AG09309 (cell line): ENCODE results near the gene SATB1.

Experiments used
- DNase-seq: peaks from one replicate; pipeline ENCODE4 v3.0.0-alpha.2; 2010; ENCODE audit warnings: low read depth
- H3K4me3 ChIP-seq: 2 replicates; pipeline ENCODE4 v1.5.1; 2011; ENCODE audit warnings: mild to moderate bottlenecking, low read depth, low read length, moderate library complexity; ENCODE audit not compliant: control insufficient read depth
- TF ChIP-seq, protein P1 (sequence below): IDR thresholded peaks from 2 replicates; pipeline ENCODE4 v1.5.1; 2011; ENCODE audit warnings: mild to moderate bottlenecking, low read depth, low read length, inconsistent platforms; ENCODE audit not compliant: insufficient read depth, control insufficient read depth; ENCODE audit errors: missing control alignments

The SATB1 gene

DNA sequence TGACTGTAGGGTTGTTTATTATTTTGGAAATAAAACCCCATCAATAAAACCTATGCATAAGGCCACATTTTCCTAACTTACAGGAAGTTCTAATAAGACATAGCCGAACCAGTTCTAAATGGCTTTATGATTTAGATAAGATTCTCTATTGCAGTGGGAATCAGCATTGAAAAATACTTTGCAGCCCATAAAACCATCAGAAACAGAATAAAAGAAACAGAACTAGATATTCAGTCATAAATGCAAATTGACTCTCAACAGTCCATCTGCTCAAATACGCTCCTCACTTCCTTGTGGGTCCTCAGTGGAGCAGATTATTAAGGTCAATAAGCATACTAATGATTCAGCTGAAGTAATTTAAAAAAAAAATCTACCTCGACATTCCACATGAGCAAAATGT lies 8.8 kb downstream of the SATB1 start:
- TF ChIP-seq, protein P1, sequence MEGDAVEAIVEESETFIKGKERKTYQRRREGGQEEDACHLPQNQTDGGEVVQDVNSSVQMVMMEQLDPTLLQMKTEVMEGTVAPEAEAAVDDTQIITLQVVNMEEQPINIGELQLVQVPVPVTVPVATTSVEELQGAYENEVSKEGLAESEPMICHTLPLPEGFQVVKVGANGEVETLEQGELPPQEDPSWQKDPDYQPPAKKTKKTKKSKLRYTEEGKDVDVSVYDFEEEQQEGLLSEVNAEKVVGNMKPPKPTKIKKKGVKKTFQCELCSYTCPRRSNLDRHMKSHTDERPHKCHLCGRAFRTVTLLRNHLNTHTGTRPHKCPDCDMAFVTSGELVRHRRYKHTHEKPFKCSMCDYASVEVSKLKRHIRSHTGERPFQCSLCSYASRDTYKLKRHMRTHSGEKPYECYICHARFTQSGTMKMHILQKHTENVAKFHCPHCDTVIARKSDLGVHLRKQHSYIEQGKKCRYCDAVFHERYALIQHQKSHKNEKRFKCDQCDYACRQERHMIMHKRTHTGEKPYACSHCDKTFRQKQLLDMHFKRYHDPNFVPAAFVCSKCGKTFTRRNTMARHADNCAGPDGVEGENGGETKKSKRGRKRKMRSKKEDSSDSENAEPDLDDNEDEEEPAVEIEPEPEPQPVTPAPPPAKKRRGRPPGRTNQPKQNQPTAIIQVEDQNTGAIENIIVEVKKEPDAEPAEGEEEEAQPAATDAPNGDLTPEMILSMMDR, result no peak
- DNase-seq, result no peak
- no peak overlapping the region for H3K4me3 ChIP-seq

DNA sequence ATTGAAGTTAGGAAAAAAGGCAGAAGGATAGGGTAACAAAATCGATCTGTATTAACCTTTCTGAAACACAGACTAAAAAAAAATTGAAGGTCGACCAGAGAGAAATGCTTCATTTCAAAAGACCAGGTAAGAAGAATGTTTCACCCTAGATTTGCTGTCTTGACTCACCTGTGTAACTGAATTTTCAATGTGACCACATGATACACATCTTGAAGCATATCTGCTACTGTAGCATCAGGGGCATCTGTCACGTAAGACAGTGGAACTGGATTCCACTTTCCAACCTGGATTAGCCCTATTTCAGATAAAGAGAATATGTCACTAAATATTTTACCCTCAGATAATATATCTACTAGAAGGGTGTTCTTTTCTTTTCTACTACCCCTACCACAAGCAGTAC lies 9.3 kb downstream of the SATB1 start:
- no peak overlapping the region for H3K4me3 ChIP-seq
- TF ChIP-seq, protein P1, result no peak
- DNase-seq, result no peak

DNA sequence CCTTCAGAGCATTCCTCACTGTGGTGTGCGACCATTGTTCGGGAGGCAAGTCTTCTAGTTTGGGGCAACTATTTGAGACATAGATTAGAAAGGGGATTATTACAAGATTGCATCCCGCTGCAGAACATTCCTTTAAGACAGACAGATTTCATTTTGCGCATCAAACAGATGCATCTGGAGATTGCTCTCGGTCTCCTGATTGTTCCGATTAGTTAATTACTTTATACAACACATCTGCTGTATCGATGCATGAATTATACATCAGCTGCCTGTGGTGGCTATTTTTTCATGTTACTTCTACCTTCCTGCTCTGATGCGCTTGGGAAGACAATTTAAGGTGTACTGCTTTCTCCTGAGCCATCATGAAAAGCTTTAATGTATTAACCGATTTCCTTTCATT lies 10.0 kb downstream of the SATB1 start:
- no peak for DNase-seq
- H3K4me3 ChIP-seq, result no peak overlapping the region
- TF ChIP-seq, protein P1, result no peak

DNA sequence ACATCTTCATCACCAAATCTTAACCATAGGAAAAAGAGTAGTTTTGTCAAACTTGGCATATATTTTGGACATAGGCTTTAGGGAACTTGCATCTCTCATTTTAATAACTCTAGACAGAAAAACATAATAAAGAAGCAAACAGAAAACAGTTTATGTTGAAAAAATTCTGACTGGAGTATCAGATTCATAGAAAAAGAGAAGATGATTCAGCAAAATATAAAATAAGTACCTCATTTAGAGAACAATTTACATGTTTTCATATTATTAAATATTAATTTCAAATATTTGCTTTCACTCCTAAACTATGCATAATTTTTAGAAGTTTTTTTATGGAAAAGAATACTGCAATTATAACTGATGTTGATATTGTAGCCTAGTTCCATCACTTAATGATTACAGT lies 12.5 kb downstream of the SATB1 start:
- no peak for DNase-seq
- TF ChIP-seq, protein P1, result no peak
- no peak overlapping the region for H3K4me3 ChIP-seq

DNA sequence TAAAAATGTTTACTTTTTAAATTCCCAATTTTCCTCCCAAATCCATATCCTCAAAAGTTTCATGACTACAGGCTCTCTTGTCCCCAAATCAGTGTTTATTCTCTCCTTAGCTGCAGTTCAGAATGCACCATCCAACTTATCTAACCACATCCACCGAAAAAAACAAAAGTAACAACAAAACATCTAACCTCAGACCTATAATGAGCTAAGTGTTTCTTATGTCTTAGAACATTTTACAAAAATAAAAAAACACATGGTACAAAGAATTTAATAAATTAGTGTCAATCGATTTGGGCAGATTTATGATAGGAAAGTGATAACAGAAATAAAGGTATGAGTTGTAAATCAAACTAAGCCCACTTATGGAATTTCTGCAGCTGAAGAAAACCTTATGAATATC lies 13.6 kb downstream of the SATB1 start:
- no peak overlapping the region for H3K4me3 ChIP-seq
- TF ChIP-seq, protein P1, result no peak
- no peak for DNase-seq

DNA sequence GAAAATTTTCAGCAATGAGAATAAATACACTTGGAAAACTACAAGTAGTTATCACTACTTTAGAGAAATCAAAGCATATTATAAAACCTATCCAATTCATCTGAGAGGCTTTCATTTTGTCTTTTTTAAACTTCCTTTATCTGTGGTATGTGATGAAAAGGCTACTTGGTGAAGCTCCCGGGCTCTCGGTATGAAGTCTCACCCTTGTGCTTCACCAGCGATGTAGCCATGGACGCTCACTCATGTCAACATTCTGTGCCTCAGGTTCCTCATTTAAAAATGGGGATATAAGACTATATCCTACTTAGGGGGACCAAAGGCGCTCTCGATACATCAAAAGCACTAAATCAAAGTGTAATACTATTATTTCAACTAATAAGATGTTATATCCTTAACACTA lies 14.9 kb downstream of the SATB1 start:
- no peak overlapping the region for H3K4me3 ChIP-seq
- DNase-seq, result no peak
- TF ChIP-seq, protein P1, result no peak

DNA sequence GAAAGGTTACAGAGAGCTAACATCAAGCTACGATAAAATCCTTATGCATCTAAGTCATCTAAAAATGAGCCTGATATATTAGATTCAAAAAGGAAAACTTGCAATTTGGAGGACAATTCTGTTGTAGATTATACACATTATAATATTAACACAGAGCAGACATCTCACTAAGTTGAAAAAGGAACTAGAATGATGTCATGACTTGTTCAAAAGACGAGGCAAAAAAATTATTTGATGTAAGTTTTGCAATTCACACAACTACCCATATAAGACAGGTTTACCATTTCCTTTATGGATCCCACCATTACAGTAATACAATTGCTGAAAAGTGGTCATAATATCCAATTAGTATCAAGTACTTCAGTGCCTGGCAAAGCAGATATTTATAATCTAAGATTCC lies 15.9 kb downstream of the SATB1 start:
- no peak for DNase-seq
- no peak overlapping the region for H3K4me3 ChIP-seq
- TF ChIP-seq, protein P1, result no peak
